Ascending aorta (tissue), 2 donors: ENCODE data around the gene EIF2S1. TPM values are rescaled to one million over a fixed set of nuclear protein-coding genes. Genes with fewer than 3 reads are reported as not detected.
"Not testable (repeated sequence)": the region's sequence is repeated elsewhere in the genome, so short reads cannot be mapped to it uniquely, and the experiment has no call there.

Experiments
- DNase-seq, 2 donors: peaks; one replicate each; pipeline ENCODE4 v3.0.0-alpha.2; 2019; ENCODE audit warnings: low spot score in 2 of 2
- H3K27ac ChIP-seq, 2 donors: fragments of 200-600 bp; sonication (generic); one replicate each; pipeline ENCODE4 v1.5.1; 2016 to 2017; ENCODE audit warnings: mild to moderate bottlenecking in 1 of 2
- H3K27me3 ChIP-seq: fragments of 200-600 bp; sonication (generic); one replicate; pipeline ENCODE4 v1.5.1; 2017
- H3K36me3 ChIP-seq, 2 donors: fragments of 200-600 bp; sonication (generic); one replicate each; pipeline ENCODE4 v1.5.1; 2016
- H3K4me1 ChIP-seq, 2 donors: fragments of 200-600 bp; sonication (generic); one replicate each; pipeline ENCODE4 v1.5.1; 2016 to 2017; ENCODE audit warnings: mild to moderate bottlenecking in 1 of 2
- H3K4me3 ChIP-seq, 2 donors: fragments of 200-600 bp; sonication (generic); one replicate each; pipeline ENCODE4 v1.5.1; 2016 to 2017; ENCODE audit warnings: mild to moderate bottlenecking in 1 of 2
- H3K9me3 ChIP-seq, 2 donors: fragments of 200-600 bp; sonication (generic); one replicate each; pipeline ENCODE4 v1.5.1; 2016
- intact Hi-C: fragments of 100-400 bp; cut with DNase I; formaldehyde crosslinking; loops from one replicate; pipeline ENCODE4 v1.15.1; 2023
- total RNA-seq: library from RNA; depleted of rRNA; stranded (reverse); fragments of >200 nt; gene quantifications from one replicate; pipeline ENCODE4 v1.1.0, GENCODE V29; 2016
- TF ChIP-seq, protein P1 (sequence below), 3 experiments: fragments of 200-600 bp in 2 of 3; fragments of 450-650 bp in 1 of 3; sonication (generic) in 2 of 3; IDR thresholded peaks; one replicate each; pipeline ENCODE4 v1.5.1; 2016 to 2019; ENCODE audit warnings: antibody characterized with exemption in 3 of 3, mild to moderate bottlenecking in 1 of 3, moderate library complexity in 1 of 3

EIF2S1 gene
- total RNA-seq, 1 donor from 2014 or later: 55.1 TPM

GRCh38 chr14:67331368-67332125, 28.6 kb upstream of the EIF2S1 start:
- DNase-seq: no peak
- Histone ChIP-seq H3K27ac (no peak overlapping the region), H3K36me3 (peaks cover 31 to 64% of the 10 kb centered on the region in 2 donors), H3K4me3 (no peak overlapping the region), H3K27me3 (no peaks in the 10 kb centered on the region), H3K9me3 (no peaks in the 10 kb centered on the region), H3K4me1 (no peaks in the 10 kb centered on the region)
- TF ChIP-seq, protein P1, sequence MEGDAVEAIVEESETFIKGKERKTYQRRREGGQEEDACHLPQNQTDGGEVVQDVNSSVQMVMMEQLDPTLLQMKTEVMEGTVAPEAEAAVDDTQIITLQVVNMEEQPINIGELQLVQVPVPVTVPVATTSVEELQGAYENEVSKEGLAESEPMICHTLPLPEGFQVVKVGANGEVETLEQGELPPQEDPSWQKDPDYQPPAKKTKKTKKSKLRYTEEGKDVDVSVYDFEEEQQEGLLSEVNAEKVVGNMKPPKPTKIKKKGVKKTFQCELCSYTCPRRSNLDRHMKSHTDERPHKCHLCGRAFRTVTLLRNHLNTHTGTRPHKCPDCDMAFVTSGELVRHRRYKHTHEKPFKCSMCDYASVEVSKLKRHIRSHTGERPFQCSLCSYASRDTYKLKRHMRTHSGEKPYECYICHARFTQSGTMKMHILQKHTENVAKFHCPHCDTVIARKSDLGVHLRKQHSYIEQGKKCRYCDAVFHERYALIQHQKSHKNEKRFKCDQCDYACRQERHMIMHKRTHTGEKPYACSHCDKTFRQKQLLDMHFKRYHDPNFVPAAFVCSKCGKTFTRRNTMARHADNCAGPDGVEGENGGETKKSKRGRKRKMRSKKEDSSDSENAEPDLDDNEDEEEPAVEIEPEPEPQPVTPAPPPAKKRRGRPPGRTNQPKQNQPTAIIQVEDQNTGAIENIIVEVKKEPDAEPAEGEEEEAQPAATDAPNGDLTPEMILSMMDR (IDR thresholded peaks at IDR 0.05): no peak
- intact Hi-C loops: no loop called here

GRCh38 chr14:67332468-67332867, 27.7 kb upstream of the EIF2S1 start:
- Histone ChIP-seq H3K27me3 (no peaks in the 10 kb centered on the region), H3K4me3 (no peak overlapping the region), H3K4me1 (no peaks in the 10 kb centered on the region), H3K27ac (no peak overlapping the region), H3K36me3 (peaks cover 38 to 68% of the 10 kb centered on the region in 2 donors), H3K9me3 (no peaks in the 10 kb centered on the region)
- intact Hi-C loops: no loop called here
- TF ChIP-seq, protein P1 (IDR thresholded peaks at IDR 0.05): no peak
- DNase-seq: no peak

- DNase-seq: no peak
- TF ChIP-seq, protein P1 (IDR thresholded peaks at IDR 0.05): peak in 1 of 3 experiments; percentile 23
Measured at GRCh38 chr14:67335781-67336180, 24.3 kb upstream of the EIF2S1 start.

DNA sequence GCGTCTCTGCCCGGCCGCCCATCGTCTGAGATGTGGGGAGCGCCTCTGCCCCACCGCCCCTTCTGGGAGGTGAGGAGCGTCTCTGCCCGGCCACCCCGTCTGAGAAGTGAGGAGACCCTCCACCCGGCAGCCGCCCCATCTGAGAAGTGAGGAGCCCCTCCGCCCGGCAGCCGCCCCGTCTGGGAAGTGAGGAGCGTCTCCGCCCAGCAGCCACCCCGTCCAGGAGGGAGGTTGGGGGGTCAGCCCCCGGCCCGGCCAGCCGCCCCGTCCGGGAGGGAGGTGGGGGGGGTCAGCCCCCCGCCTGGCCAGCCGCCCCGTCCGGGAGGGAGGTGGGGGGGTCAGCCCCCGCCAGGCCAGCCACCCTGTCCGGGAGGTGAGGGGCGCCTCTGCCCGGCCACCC, 18.9 kb upstream of the EIF2S1 start:
- H3K27me3 ChIP-seq, intact Hi-C loops, H3K9me3 ChIP-seq, H3K27ac ChIP-seq, H3K4me1 ChIP-seq, DNase-seq, H3K4me3 ChIP-seq: not testable (repeated sequence)
- H3K36me3 ChIP-seq: peaks cover 58 to 83% of the 10 kb centered on the region in 2 donors

More at GRCh38 chr14:67335781-67336180, 24.3 kb upstream of the EIF2S1 start:
- no peak overlapping the region for H3K27ac ChIP-seq
- H3K4me1 ChIP-seq: no peaks in the 10 kb centered on the region
- no peaks in the 10 kb centered on the region for H3K27me3 ChIP-seq
- peaks cover 49 to 92% of the 10 kb centered on the region in 2 donors for H3K36me3 ChIP-seq
- no peak overlapping the region for H3K4me3 ChIP-seq
- intact Hi-C loops: no loop called here
- H3K9me3 ChIP-seq: no peaks in the 10 kb centered on the region

DNA sequence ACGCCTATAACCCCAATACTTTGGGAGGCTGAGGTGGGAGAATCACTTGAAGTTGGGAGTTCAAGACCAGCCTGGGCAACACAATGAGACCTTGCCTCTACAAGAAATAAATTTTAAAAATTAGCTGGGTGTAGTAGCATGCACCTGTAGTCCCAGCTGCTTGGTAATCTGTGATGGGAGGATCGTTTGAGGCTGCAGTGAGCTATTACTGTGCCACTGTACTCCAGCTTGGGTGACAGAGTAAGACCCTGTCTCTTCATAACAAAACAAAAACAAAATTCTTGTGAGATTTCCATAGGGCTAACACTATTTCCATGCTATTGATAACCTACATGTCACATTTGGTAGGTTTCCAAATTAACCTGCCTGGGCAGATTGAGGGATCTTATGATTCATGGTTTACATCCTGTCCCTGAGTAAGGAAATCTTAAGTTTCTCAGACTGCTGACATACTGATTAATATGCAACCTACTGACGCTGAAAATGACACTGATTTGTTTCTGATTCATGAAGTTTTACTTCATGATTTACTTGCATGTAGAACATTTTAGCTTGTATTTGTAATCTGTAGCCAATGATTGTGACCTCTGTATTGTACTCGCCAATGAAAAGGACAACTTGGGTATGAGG, 16.4 kb upstream of the EIF2S1 start:
- Histone ChIP-seq H3K4me3 (no peak overlapping the region), H3K4me1 (no peaks in the 10 kb centered on the region), H3K27ac (no peak overlapping the region), H3K36me3 (peaks cover 52 to 83% of the 10 kb centered on the region in 2 donors), H3K9me3 (no peaks in the 10 kb centered on the region), H3K27me3 (no peaks in the 10 kb centered on the region)
- intact Hi-C loops: no loop called here
- TF ChIP-seq, protein P1 (IDR thresholded peaks at IDR 0.05): no peak
- no peak for DNase-seq

DNA sequence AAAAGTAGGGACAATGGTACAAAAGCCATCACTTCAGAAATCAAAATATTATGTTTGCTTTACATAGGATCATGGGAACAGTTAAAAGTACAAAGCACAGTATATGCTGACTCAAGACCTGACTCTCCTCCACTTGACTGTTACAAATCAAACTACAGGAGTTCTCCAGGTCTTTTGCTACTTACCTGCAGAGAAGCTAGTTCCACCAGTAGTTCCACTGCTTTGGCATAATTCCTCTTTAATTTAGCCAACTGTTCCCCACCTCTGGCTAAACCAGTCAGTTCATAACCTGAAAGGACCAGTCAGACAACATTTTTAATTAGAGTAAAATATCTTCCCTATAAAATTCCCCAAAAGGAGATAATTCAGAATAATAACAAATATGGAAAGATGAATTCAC, 14.5 kb upstream of the EIF2S1 start:
- Histone ChIP-seq H3K27me3 (no peaks in the 10 kb centered on the region), H3K4me1 (no peaks in the 10 kb centered on the region), H3K4me3 (no peak overlapping the region), H3K36me3 (peaks cover 59 to 84% of the 10 kb centered on the region in 2 donors), H3K27ac (no peak overlapping the region), H3K9me3 (no peaks in the 10 kb centered on the region)
- DNase-seq: no peak
- intact Hi-C loops: no loop called here
- TF ChIP-seq, protein P1 (IDR thresholded peaks at IDR 0.05): no peak
